HG02981 (cell line): ENCODE data around the gene ACVR2B.

Experiments used
- ATAC-seq: cut with Tn5 transposase; IDR thresholded peaks from one replicate; pipeline ENCODE4 v1.9.1; 2021; ENCODE audit warnings: mild to moderate bottlenecking, moderate library complexity; ENCODE audit not compliant: unreplicated experiment

The ACVR2B gene

DNA sequence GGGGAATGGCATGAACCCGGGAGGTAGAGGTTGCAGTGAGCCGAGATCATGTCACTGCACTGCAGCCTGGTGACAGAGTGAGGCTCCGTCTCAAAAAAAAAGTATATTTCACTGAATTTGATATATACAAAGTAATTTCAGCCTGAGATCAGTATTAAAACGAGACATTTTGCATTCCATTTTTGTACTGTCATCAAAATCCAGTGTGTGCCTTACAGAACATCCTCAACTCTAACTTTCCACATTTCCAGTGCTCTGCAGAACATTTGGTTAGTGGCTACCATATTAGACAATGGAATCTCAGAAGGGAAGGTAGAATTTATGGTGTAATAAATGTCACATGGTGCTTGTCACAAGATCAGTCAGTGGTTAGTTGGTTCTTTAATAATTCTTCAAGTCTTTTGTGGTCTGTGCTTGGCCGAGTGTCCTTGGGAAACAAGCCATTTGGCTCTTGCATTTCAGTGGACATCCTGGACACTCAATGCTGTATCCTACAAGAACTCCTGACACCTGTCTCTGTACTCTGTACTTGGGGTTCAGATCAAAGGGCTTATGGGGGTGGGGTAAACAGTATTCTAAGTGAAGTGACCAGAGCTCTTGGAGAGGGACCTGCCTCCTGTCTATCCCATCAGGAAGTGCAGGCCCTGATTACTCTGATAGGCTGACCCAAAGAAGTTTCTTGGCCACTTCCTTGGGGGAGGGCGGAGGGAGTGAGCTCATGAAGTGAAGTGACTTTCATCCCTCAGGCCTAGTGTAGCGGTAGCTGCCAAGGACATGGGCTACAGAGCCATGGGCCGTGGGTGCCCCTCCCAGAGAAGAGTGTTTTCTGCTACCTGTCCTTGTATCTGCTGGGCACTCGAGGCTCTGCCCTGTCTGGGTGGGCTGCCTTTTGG lies 3.7 kb downstream of the ACVR2B start:
- no peak for ATAC-seq

- ATAC-seq = no peak
These were observed 5.3 kb downstream of the ACVR2B start for GRCh38 chr3:38458796-38459498.

- ATAC-seq = no peak
These were observed 5.9 kb downstream of the ACVR2B start for GRCh38 chr3:38459499-38460048.

DNA sequence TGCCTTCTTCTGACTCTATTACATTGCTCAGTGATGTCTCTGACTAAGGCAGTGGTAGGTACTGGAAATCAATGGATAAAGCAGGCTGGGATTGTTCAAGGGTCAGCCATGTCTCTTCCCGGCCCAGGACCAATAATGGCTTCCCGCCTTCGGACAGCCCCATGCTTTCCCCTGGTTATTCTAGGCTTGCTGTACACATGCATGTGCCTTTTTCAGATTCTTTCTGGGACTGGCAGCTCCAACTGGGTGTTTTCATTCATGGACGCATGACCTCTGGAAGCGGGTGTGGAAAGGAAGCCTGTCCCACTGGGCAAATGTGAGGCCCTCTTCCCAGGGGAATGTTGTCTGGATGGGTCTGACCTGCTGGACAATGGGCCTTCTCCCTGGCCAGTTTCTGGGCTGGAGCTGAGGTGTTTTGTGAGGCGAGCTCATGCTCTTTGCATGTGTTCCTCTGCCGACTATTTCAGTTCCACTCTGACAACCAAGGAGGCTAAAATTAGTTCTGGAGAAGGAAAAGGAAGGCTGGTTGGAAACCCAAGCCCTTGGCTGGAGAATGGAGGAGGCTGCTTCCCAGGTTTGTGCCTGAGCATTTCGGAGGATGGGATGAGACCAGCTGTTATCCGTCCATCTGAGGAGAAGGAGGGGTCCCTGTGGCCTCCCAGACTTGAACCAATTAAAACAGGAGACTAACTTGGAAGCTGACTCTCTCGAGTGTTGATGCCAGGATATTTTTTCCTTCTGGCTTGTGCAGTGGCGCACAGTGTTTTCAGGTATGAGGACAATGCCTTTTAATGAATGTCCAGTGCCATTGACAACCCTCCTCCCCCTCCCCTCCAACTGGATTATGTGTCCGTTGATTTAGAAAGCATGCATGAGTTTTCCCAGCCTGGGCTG lies 6.9 kb downstream of the ACVR2B start:
- ATAC-seq = no peak

GRCh38 chr3:38465588-38466154 lies 12.0 kb downstream of the ACVR2B start:
- ATAC-seq = no peak

DNA sequence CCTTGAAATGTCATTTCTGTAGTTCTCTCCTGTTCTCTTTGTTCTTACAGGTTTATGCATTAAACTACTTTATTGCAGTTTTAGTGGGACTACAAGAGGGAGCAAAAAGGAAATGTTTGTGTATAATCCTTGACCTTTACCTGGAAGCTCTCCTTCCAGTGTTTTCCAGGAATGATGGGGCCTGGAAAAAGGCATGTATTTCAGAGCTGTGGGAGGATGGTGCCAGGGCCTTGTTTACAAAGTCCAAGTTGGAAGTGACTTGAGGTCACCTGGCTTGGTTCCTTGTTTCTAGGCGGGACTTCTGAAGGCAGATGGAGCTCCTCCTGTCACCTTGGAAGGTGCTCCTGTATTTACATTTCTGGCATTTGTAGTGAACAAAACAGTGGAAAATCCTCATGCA lies 15.1 kb downstream of the ACVR2B start:
- no peak for ATAC-seq

DNA sequence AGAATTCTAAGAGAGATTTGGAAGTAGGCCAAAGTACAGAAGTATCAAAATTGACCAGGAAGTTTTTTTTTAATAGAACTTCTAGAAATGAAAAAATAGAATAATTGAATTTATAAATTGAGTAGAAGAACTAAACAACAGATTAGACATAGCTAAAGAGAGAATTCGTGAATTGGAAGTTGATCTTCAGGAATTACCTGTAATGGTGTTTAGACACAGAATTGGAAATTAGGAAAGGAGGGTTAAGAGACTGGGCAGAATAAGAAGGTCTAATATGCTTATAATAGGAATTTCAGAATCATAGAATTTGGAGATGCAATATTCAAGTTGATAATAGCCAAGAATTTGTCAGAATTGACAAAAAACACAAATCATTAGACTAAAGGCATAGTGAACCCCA lies 16.2 kb downstream of the ACVR2B start:
- no peak for ATAC-seq

DNA sequence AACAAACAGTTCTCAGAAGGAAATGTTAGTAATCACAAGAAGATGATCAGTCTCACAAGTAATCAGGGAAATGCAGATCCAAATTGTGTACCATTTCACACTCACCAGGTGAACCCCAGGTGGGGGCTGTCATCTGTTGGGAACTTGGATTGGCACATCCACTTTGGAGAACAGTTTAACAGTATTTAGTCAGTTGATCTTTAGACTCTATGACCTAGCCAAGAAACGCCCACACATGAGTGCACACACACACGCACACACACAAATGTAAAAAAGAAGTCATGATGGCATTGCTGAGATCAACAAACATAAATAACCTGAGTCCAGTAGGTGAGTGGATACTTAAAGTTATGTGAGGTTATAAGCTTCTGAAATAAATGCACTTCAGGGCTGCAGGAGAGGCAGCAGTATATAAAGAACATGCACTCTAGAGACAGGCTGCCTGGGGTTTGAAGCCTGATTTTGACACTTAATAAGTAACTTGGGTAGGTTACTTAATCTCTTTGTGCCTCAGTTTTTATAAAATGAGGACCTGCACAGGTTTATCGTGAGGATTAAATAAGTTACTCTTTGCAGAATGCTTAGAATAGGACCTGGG lies 17.7 kb downstream of the ACVR2B start:
- no peak for ATAC-seq

DNA sequence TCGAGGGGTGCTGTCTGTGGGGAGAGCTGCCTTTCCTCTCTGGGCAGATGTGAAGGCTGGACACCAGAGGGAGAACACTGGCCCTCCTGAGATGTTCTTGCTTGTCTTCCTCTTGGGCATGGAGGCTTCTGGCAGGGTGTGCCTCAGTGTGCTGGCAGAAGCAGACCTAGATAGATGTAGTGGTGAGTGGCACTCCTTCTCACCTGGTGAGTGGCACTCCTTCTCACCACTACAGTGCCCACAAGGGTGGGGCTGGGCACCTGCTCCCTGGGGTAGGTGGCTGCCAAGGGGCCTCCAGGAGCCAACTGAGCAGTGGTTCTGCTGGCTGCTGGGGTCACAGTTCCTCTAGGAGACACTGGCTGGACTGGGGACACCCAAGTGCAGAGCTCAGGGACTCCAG lies 18.7 kb downstream of the ACVR2B start:
- ATAC-seq = no peak

- no peak for ATAC-seq
These were observed 19.5 kb downstream of the ACVR2B start for GRCh38 chr3:38473229-38473628.

DNA sequence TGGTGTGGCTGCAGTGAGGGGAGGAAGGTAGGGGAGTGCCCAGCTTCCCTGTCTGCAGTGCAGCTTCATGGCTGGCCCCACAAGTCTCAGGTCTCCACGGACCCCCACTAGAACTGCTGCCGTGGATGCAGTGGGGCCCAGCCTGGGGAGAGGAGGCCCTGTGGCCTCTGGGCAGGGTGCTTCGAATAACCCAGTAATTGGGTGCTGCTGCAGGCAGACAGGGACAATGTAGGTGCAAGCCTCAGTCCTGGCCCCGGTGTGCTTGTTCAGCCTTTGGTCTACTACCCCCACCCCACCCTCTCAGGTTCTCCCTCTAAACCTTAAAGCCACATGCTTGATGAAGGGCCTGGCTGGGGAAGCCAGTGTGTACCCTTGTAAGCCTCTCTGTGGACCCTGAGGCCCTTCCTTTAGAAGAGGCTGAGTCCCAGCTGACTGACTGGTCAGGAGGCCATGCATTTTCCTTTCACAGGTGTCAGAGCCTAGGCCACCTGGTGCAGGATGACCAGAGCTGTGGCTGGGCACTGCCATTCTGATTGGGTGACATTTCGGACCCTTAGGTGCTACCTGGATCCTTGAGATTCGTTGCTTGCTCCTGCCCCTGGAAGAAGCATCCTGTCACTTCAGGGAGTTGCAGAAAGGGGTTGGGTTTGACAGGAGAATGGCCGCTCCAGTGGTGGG lies 21.4 kb downstream of the ACVR2B start:
- no peak for ATAC-seq

GRCh38 chr3:38475716-38476115 lies 22.0 kb downstream of the ACVR2B start:
- no peak for ATAC-seq

- ATAC-seq = no peak
These were observed 22.6 kb downstream of the ACVR2B start for GRCh38 chr3:38476157-38476756.

DNA sequence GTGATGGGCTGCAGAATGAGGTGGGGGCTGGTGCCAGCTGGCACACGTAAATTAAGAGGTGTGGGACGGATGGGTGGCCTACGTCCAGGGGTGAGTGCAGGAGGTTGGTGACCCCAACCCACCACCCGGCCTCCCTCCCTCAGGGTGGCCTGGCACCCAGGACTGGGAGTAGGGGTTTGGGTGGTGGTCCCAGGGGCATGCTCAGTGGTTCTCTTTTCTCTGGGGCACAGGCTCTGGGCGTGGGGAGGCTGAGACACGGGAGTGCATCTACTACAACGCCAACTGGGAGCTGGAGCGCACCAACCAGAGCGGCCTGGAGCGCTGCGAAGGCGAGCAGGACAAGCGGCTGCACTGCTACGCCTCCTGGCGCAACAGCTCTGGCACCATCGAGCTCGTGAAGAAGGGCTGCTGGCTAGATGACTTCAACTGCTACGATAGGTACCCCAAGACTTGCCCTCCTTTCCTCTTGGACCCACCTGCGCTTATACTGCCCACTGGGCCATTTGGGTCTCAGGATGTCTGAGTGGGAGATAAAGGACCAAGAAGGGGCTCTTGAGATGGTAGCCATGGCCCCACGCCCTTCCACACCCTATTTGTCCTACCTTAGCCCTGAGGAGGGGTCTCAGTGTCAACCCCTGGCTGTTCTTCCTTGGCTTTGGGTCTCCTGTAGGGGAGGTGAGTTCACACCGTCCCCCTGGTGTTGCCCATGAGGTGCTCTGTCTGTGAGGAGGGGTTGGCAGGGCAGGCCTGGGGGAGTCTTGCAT lies 23.5 kb downstream of the ACVR2B start:
- no peak for ATAC-seq

- ATAC-seq = no peak
These were observed 24.3 kb downstream of the ACVR2B start for GRCh38 chr3:38477839-38478450.

DNA sequence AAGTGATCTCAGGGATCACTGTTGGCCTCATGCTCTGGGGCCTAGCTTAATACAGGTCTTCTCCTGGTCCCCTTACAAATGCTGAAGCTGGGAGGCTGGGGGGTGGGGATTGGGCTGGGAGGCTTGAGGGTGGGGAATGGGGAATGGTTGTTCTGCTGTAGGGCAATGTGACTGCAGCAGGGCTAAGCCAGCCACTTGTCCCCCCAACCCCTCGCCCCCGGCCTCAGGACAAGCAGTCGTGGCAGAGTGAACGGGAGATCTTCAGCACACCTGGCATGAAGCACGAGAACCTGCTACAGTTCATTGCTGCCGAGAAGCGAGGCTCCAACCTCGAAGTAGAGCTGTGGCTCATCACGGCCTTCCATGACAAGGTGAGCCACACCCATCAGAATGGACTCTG lies 25.2 kb downstream of the ACVR2B start:
- ATAC-seq = no peak

DNA sequence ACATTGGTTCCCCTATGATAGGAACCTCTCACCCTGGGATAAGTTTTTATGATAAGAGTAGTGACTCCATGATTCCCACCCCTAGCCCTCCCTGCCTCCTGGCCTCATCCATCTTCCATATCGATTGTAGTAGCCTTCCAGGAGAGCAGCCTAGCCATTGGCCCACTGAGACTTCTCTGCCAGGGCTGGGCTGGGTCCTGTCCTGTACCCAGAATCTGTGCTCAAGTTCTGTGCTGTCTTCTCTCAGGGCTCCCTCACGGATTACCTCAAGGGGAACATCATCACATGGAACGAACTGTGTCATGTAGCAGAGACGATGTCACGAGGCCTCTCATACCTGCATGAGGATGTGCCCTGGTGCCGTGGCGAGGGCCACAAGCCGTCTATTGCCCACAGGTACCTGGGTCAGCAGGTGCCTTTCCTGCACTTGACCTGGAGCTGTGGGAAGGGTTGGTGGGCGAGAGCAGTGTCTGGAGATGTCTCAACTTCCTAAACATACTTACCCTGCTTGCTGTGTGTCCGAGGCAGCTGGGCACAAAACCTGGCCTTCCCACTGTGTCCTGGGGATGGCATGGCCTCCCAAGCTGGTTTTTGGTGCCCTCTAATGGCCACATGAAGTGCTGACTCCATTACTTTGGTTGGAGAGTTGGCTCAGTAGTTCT lies 25.9 kb downstream of the ACVR2B start:
- peak; percentile 62 for ATAC-seq

GRCh38 chr3:38480093-38480445 lies 26.4 kb downstream of the ACVR2B start:
- ATAC-seq = no peak
